GM12878 (cell line): ENCODE results near the gene AKAP7.

ENCODE experiments used
- CHD1 ChIP-seq: IDR thresholded peaks from 2 replicates; pipeline ENCODE4 v1.6.1; 2012; ENCODE audit warnings: low read depth, low read length, improper control_type of control experiment
- CHD4 ChIP-seq: fragments of 200-600 bp; sonication (generic); IDR thresholded peaks from 2 replicates; pipeline ENCODE4 v1.6.1; 2016; ENCODE audit warnings: mild to moderate bottlenecking
- CREM ChIP-seq: IDR thresholded peaks from 2 replicates; pipeline ENCODE4 v1.6.1; 2014; ENCODE audit warnings: antibody characterized with exemption, low read depth
- FOXM1 ChIP-seq: IDR thresholded peaks from 2 replicates; pipeline ENCODE4 v1.6.1; 2012; ENCODE audit warnings: low read depth, mild to moderate bottlenecking, inconsistent platforms, low read length, moderate library complexity
- KDM1A ChIP-seq: fragments of 200-600 bp; sonication (generic); IDR thresholded peaks from 2 replicates; pipeline ENCODE4 v1.6.1; 2016; ENCODE audit warnings: borderline replicate concordance
- NFYB ChIP-seq: IDR thresholded peaks from 2 replicates; pipeline ENCODE4 v1.6.1; 2011; ENCODE audit warnings: low read depth, mild to moderate bottlenecking, low read length, improper control_type of control experiment, moderate library complexity; ENCODE audit not compliant: insufficient read depth
- POLR2A ChIP-seq: IDR thresholded peaks from 2 replicates; pipeline ENCODE4 v1.6.1; 2011; ENCODE audit warnings: low read depth, mild to moderate bottlenecking, low read length
- RAD21 ChIP-seq: IDR thresholded peaks from 2 replicates; pipeline ENCODE4 v1.6.1; 2011; ENCODE audit warnings: mild to moderate bottlenecking, low read depth, low read length, moderate library complexity; ENCODE audit not compliant: insufficient read depth
- TAF1 ChIP-seq: IDR thresholded peaks from 2 replicates; pipeline ENCODE4 v1.6.1; 2011; ENCODE audit warnings: mild to moderate bottlenecking, low read depth, low read length, borderline replicate concordance
- TF ChIP-seq, protein P1 (sequence below), 3 experiments: IDR thresholded peaks in 2 of 3; conservative IDR thresholded peaks in 1 of 3; 2 replicates each; pipeline ENCODE4 v1.5.1; 2011; ENCODE audit warnings: low read depth in 3 of 3, low read length in 3 of 3, mild to moderate bottlenecking in 3 of 3, control low read depth in 2 of 3, moderate library complexity in 2 of 3, inconsistent platforms in 1 of 3, mixed read lengths in 1 of 3; ENCODE audit not compliant: control insufficient read depth in 2 of 3, insufficient read depth in 1 of 3; ENCODE audit errors: extremely low read depth in 1 of 3
- TF ChIP-seq, protein P2 (sequence below): IDR thresholded peaks from 2 replicates; pipeline ENCODE4 v1.6.1; 2012; ENCODE audit warnings: low read depth, low read length, improper control_type of control experiment
- TF ChIP-seq, protein P3 (sequence below): IDR thresholded peaks from 2 replicates; pipeline ENCODE4 v1.6.1; 2012; ENCODE audit warnings: mild to moderate bottlenecking, low read depth, low read length
- TF ChIP-seq, protein P4 (sequence below): fragments of 450-650 bp; IDR thresholded peaks from 2 replicates; pipeline ENCODE4 v1.6.1; 2017; ENCODE audit warnings: low read depth, mild to moderate bottlenecking, moderate library complexity
- TF ChIP-seq, protein P5 (sequence below): fragments of 450-650 bp; IDR thresholded peaks from 2 replicates; pipeline ENCODE4 v1.6.1; 2018; ENCODE audit warnings: borderline replicate concordance, mild to moderate bottlenecking; ENCODE audit not compliant: partially characterized antibody

DNA sequence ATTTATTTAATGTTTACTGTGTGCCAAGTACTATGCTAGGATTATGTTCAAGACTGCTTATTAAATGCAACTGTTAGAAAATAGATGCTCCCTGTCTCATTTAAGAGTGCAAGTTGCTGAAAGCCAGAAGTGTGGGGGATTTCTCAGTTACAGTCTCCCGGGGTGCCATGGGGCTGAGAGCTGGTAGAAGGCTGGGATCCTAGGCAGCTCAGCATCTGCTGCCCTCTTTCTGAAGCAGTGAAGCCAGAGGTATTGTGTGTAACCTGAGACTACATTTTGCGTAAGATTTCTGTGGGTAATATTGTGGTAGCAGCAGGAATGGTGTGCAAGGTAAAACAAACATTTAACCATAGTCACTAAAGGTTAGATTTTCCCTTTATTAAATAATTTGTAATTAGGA is 120.6 kb downstream of the AKAP7 start:
- TF ChIP-seq, protein P1, sequence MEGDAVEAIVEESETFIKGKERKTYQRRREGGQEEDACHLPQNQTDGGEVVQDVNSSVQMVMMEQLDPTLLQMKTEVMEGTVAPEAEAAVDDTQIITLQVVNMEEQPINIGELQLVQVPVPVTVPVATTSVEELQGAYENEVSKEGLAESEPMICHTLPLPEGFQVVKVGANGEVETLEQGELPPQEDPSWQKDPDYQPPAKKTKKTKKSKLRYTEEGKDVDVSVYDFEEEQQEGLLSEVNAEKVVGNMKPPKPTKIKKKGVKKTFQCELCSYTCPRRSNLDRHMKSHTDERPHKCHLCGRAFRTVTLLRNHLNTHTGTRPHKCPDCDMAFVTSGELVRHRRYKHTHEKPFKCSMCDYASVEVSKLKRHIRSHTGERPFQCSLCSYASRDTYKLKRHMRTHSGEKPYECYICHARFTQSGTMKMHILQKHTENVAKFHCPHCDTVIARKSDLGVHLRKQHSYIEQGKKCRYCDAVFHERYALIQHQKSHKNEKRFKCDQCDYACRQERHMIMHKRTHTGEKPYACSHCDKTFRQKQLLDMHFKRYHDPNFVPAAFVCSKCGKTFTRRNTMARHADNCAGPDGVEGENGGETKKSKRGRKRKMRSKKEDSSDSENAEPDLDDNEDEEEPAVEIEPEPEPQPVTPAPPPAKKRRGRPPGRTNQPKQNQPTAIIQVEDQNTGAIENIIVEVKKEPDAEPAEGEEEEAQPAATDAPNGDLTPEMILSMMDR (IDR thresholded peaks at IDR 0.05 in 2 of 3, conservative IDR thresholded peaks at IDR 0.05 in 1 of 3; ENCODE audit: control insufficient read depth in 2 of 3, extremely low read depth in 1 of 3, insufficient read depth in 1 of 3, low read depth in 3 of 3, low read length in 3 of 3): no peak
- TF ChIP-seq NFYB (no peak), FOXM1 (no peak), TAF1 (no peak), POLR2A (no peak), CHD1 (no peak), CHD4 (no peak), RAD21 (no peak), KDM1A (no peak), CREM (no peak)
- TF ChIP-seq, protein P2, sequence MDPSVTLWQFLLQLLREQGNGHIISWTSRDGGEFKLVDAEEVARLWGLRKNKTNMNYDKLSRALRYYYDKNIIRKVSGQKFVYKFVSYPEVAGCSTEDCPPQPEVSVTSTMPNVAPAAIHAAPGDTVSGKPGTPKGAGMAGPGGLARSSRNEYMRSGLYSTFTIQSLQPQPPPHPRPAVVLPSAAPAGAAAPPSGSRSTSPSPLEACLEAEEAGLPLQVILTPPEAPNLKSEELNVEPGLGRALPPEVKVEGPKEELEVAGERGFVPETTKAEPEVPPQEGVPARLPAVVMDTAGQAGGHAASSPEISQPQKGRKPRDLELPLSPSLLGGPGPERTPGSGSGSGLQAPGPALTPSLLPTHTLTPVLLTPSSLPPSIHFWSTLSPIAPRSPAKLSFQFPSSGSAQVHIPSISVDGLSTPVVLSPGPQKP: no peak
- TF ChIP-seq, protein P3, sequence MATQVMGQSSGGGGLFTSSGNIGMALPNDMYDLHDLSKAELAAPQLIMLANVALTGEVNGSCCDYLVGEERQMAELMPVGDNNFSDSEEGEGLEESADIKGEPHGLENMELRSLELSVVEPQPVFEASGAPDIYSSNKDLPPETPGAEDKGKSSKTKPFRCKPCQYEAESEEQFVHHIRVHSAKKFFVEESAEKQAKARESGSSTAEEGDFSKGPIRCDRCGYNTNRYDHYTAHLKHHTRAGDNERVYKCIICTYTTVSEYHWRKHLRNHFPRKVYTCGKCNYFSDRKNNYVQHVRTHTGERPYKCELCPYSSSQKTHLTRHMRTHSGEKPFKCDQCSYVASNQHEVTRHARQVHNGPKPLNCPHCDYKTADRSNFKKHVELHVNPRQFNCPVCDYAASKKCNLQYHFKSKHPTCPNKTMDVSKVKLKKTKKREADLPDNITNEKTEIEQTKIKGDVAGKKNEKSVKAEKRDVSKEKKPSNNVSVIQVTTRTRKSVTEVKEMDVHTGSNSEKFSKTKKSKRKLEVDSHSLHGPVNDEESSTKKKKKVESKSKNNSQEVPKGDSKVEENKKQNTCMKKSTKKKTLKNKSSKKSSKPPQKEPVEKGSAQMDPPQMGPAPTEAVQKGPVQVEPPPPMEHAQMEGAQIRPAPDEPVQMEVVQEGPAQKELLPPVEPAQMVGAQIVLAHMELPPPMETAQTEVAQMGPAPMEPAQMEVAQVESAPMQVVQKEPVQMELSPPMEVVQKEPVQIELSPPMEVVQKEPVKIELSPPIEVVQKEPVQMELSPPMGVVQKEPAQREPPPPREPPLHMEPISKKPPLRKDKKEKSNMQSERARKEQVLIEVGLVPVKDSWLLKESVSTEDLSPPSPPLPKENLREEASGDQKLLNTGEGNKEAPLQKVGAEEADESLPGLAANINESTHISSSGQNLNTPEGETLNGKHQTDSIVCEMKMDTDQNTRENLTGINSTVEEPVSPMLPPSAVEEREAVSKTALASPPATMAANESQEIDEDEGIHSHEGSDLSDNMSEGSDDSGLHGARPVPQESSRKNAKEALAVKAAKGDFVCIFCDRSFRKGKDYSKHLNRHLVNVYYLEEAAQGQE: no peak
- TF ChIP-seq, protein P4, sequence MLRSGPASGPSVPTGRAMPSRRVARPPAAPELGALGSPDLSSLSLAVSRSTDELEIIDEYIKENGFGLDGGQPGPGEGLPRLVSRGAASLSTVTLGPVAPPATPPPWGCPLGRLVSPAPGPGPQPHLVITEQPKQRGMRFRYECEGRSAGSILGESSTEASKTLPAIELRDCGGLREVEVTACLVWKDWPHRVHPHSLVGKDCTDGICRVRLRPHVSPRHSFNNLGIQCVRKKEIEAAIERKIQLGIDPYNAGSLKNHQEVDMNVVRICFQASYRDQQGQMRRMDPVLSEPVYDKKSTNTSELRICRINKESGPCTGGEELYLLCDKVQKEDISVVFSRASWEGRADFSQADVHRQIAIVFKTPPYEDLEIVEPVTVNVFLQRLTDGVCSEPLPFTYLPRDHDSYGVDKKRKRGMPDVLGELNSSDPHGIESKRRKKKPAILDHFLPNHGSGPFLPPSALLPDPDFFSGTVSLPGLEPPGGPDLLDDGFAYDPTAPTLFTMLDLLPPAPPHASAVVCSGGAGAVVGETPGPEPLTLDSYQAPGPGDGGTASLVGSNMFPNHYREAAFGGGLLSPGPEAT: no peak
- TF ChIP-seq, protein P5, sequence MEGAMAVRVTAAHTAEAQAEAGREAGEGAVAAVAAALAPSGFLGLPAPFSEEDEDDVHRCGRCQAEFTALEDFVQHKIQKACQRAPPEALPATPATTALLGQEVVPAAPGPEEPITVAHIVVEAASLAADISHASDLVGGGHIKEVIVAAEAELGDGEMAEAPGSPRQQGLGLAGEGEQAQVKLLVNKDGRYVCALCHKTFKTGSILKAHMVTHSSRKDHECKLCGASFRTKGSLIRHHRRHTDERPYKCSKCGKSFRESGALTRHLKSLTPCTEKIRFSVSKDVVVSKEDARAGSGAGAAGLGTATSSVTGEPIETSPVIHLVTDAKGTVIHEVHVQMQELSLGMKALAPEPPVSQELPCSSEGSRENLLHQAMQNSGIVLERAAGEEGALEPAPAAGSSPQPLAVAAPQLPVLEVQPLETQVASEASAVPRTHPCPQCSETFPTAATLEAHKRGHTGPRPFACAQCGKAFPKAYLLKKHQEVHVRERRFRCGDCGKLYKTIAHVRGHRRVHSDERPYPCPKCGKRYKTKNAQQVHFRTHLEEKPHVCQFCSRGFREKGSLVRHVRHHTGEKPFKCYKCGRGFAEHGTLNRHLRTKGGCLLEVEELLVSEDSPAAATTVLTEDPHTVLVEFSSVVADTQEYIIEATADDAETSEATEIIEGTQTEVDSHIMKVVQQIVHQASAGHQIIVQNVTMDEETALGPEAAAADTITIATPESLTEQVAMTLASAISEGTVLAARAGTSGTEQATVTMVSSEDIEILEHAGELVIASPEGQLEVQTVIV: no peak
